Measurements from ENCODE around the gene CLIC3.
A peak's percentile ranks its signal among the peaks of the same experiment; 100 is the strongest.

Gene CLIC3

GRCh38 chr9:137000177-137000930 lies 4.0 kb upstream of the CLIC3 start:
- H3K27me3 ChIP-seq (ENCODE audit: control insufficient read depth, insufficient read depth, low read length) = peaks cover 3% of the 10 kb centered on the region
- no peak overlapping the region for H3K9ac ChIP-seq (ENCODE audit: low read length)
- H3K27ac ChIP-seq (ENCODE audit: low read depth, low read length) = no peak overlapping the region
- H3K4me3 ChIP-seq (ENCODE audit: low read length) = no peak overlapping the region
- H3K36me3 ChIP-seq (ENCODE audit: control insufficient read depth, insufficient read depth, low read length) = no peaks in the 10 kb centered on the region
- H3K4me1 ChIP-seq (ENCODE audit: control insufficient read depth, insufficient read depth, low read length) = no peaks in the 10 kb centered on the region

- Histone ChIP-seq H3K4me3 (ENCODE audit: low read length) (no peak overlapping the region), H3K9ac (ENCODE audit: low read length) (no peak overlapping the region), H3K36me3 (ENCODE audit: control insufficient read depth, insufficient read depth, low read length) (no peaks in the 10 kb centered on the region), H3K27ac (ENCODE audit: low read depth, low read length) (no peak overlapping the region), H3K27me3 (ENCODE audit: control insufficient read depth, insufficient read depth, low read length) (peaks cover 3% of the 10 kb centered on the region), H3K4me1 (ENCODE audit: control insufficient read depth, insufficient read depth, low read length) (peaks cover 2% of the 10 kb centered on the region)
Measured at GRCh38 chr9:136997830-136998234, 1.5 kb upstream of the CLIC3 start.

GRCh38 chr9:136997371-136997770 lies 1.0 kb upstream of the CLIC3 start:
- Histone ChIP-seq H3K4me1 (ENCODE audit: control insufficient read depth, insufficient read depth, low read length) (peaks cover 3% of the 10 kb centered on the region), H3K9ac (ENCODE audit: low read length) (no peak overlapping the region), H3K36me3 (ENCODE audit: control insufficient read depth, insufficient read depth, low read length) (no peaks in the 10 kb centered on the region), H3K27ac (ENCODE audit: low read depth, low read length) (no peak overlapping the region), H3K4me3 (ENCODE audit: low read length) (no peak overlapping the region), H3K27me3 (ENCODE audit: control insufficient read depth, insufficient read depth, low read length) (peaks cover 3% of the 10 kb centered on the region)

GRCh38 chr9:136995772-136996311 lies 526 bp downstream of the CLIC3 start:
- Histone ChIP-seq H3K4me3 (ENCODE audit: low read length) (peak overlapping the region; percentile 43), H3K4me1 (ENCODE audit: control insufficient read depth, insufficient read depth, low read length) (peaks cover 3% of the 10 kb centered on the region), H3K36me3 (ENCODE audit: control insufficient read depth, insufficient read depth, low read length) (no peaks in the 10 kb centered on the region), H3K27ac (ENCODE audit: low read depth, low read length) (no peak overlapping the region), H3K27me3 (ENCODE audit: control insufficient read depth, insufficient read depth, low read length) (peaks cover 3% of the 10 kb centered on the region), H3K9ac (ENCODE audit: low read length) (no peak overlapping the region)

GRCh38 chr9:136995362-136995761 lies 1.0 kb downstream of the CLIC3 start:
- Histone ChIP-seq H3K4me3 (ENCODE audit: low read length) (no peak overlapping the region), H3K36me3 (ENCODE audit: control insufficient read depth, insufficient read depth, low read length) (no peaks in the 10 kb centered on the region), H3K4me1 (ENCODE audit: control insufficient read depth, insufficient read depth, low read length) (peaks cover 3% of the 10 kb centered on the region), H3K27ac (ENCODE audit: low read depth, low read length) (no peak overlapping the region), H3K9ac (ENCODE audit: low read length) (no peak overlapping the region), H3K27me3 (ENCODE audit: control insufficient read depth, insufficient read depth, low read length) (peaks cover 3% of the 10 kb centered on the region)

GRCh38 chr9:136994888-136995230 lies 1.5 kb downstream of the CLIC3 start:
- peaks cover 3% of the 10 kb centered on the region for H3K4me1 ChIP-seq (ENCODE audit: control insufficient read depth, insufficient read depth, low read length)

GRCh38 chr9:136994180-136994887 lies 2.0 kb downstream of the CLIC3 start:
- H3K4me1 ChIP-seq (ENCODE audit: control insufficient read depth, insufficient read depth, low read length) = peaks cover 3% of the 10 kb centered on the region

More at GRCh38 chr9:136994888-136995230, 1.5 kb downstream of the CLIC3 start:
- Histone ChIP-seq H3K4me3 (ENCODE audit: low read length) (no peak overlapping the region), H3K36me3 (ENCODE audit: control insufficient read depth, insufficient read depth, low read length) (no peaks in the 10 kb centered on the region), H3K9ac (ENCODE audit: low read length) (no peak overlapping the region), H3K27me3 (ENCODE audit: control insufficient read depth, insufficient read depth, low read length) (peaks cover 3% of the 10 kb centered on the region), H3K27ac (ENCODE audit: low read depth, low read length) (no peak overlapping the region)

GRCh38 chr9:136992819-136993369 lies 3.5 kb downstream of the CLIC3 start:
- Histone ChIP-seq H3K27me3 (ENCODE audit: control insufficient read depth, insufficient read depth, low read length) (peaks cover 3% of the 10 kb centered on the region), H3K9ac (ENCODE audit: low read length) (peak overlapping the region; percentile 42), H3K4me3 (ENCODE audit: low read length) (peak overlapping the region; percentile 71), H3K27ac (ENCODE audit: low read depth, low read length) (no peak overlapping the region), H3K4me1 (ENCODE audit: control insufficient read depth, insufficient read depth, low read length) (peaks cover 3% of the 10 kb centered on the region), H3K36me3 (ENCODE audit: control insufficient read depth, insufficient read depth, low read length) (no peaks in the 10 kb centered on the region)

More at GRCh38 chr9:136994180-136994887, 2.0 kb downstream of the CLIC3 start:
- Histone ChIP-seq H3K4me3 (ENCODE audit: low read length) (no peak overlapping the region), H3K27me3 (ENCODE audit: control insufficient read depth, insufficient read depth, low read length) (peaks cover 3% of the 10 kb centered on the region), H3K27ac (ENCODE audit: low read depth, low read length) (no peak overlapping the region), H3K36me3 (ENCODE audit: control insufficient read depth, insufficient read depth, low read length) (no peaks in the 10 kb centered on the region), H3K9ac (ENCODE audit: low read length) (no peak overlapping the region)

- peak within 1 kb of the TSS; percentile 52 for H3K27ac ChIP-seq (ENCODE audit: low read depth, low read length)
- peak within 1 kb of the TSS; percentile 42 for H3K9ac ChIP-seq (ENCODE audit: low read length)
- no peaks in the 10 kb centered on the region for H3K36me3 ChIP-seq (ENCODE audit: control insufficient read depth, insufficient read depth, low read length)
- H3K4me3 ChIP-seq (ENCODE audit: low read length) = peak within 1 kb of the TSS; percentile 71
- peaks cover 3% of the 10 kb centered on the region for H3K27me3 ChIP-seq (ENCODE audit: control insufficient read depth, insufficient read depth, low read length)
- peaks cover 3% of the 10 kb centered on the region for H3K4me1 ChIP-seq (ENCODE audit: control insufficient read depth, insufficient read depth, low read length)
Measured at GRCh38 chr9:136991993-136992818, 4.2 kb downstream of the CLIC3 start, which contains the start of gene PAXX. Gene PAXX, plus strand, starts transcription at chr9:136992422. Its CDS starts 22 bp downstream, at chr9:136992444.

GRCh38 chr9:136990242-136990911 lies 6.0 kb downstream of the CLIC3 start:
- H3K9ac ChIP-seq (ENCODE audit: low read length) = no peak overlapping the region
- no peak overlapping the region for H3K4me3 ChIP-seq (ENCODE audit: low read length)
- H3K36me3 ChIP-seq (ENCODE audit: control insufficient read depth, insufficient read depth, low read length) = no peaks in the 10 kb centered on the region
- H3K27me3 ChIP-seq (ENCODE audit: control insufficient read depth, insufficient read depth, low read length) = peaks cover 5% of the 10 kb centered on the region
- H3K4me1 ChIP-seq (ENCODE audit: control insufficient read depth, insufficient read depth, low read length) = peaks cover 3% of the 10 kb centered on the region
- no peak overlapping the region for H3K27ac ChIP-seq (ENCODE audit: low read depth, low read length)

GRCh38 chr9:136988872-136989271 lies 7.5 kb downstream of the CLIC3 start:
- no peaks in the 10 kb centered on the region for H3K36me3 ChIP-seq (ENCODE audit: control insufficient read depth, insufficient read depth, low read length)
- peaks cover 3% of the 10 kb centered on the region for H3K4me1 ChIP-seq (ENCODE audit: control insufficient read depth, insufficient read depth, low read length)
- H3K27me3 ChIP-seq (ENCODE audit: control insufficient read depth, insufficient read depth, low read length) = peaks cover 13% of the 10 kb centered on the region
- no peak overlapping the region for H3K9ac ChIP-seq (ENCODE audit: low read length)
- no peak overlapping the region for H3K4me3 ChIP-seq (ENCODE audit: low read length)
- H3K27ac ChIP-seq (ENCODE audit: low read depth, low read length) = no peak overlapping the region
